HG02623 (cell line): ENCODE results near the gene GPSM3.

Source experiments
- ATAC-seq: cut with Tn5 transposase; IDR thresholded peaks from one replicate; pipeline ENCODE4 v1.9.1; 2021; ENCODE audit warnings: moderate library complexity; ENCODE audit not compliant: unreplicated experiment

GPSM3 gene

DNA sequence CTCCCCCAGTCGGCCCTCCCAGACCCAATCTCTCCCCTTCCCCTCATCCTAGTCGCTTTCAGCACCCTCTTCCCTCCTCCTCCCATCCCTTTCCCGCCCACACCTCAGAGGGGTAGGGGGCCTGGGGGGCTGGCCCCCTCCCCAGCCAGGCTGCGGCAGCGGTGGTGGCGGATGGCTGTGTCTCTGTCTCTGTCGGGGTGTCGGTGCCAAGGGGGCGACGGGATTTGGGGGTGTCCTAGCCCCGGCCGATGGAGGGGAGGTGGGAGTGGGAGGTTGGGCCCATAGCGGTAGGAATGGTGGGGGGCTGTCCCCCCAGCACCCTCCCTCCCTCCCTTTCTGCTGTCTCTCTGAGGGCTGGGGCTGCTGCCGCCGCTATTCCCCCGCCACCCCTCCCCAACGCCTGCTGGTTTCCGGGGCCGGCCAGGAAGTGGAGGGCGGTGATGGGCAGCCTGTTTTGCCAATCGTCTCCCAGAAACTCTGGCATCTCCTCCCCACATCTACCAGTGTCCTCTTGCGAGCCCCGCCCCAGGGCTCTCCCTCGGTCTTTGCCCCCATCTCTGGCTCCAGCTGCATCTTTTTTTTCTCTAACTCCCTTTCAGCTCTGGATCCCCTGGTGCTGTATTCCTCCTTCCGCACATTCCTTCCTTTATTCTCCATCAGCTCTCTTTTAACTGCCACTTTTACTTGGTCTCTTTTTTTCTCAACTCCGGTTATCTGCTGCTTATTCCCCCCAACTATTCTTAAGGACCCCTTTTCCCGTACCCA, 16.6 kb downstream of the GPSM3 start, which contains the start of gene AGPAT1:
TSS of gene AGPAT1 (minus strand) at position 374 of the 765 bp plus-strand sequence. CDS start 4,588 bp downstream, outside the sequence.
- ATAC-seq, result peak; percentile 39

DNA sequence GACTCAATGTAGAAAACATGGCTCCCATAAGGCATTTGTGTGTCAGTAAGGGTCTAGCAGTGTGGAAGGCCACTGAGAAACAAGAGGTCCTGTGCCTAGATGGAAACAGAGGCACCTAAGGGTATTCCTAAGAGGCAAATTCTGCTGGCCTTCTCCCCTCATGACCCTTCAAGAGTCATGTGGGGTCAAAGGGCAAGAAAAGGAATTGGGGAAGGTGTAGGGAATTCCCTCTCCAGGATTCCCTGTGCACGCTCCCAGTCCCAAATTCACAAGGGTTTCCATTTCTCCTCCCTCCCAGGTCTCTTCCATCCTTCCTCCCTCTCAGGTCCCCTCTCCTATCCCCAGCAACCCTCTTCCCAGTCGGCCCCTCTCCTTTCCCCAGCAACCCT, 17.1 kb downstream of the GPSM3 start:
- ATAC-seq, result no peak

DNA sequence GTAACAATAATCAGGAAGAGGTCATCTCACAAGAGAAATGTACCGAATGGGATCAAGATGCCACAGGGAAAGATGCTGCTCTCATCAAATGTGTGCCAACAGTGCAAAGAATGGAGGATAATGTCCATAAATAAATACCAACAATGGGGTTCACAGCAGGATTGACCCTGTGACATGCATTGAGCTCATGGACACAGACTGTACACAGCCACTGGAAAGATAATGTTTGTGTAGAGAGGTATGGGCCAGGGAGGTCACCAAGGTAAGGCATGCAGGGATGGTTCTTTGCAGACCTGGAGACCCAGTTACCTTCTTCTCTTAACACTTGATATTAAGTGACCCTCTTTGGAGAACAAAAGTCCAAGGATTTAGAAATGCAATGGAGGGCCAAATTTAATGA, 18.0 kb downstream of the GPSM3 start:
- ATAC-seq, result no peak

- ATAC-seq, result no peak
These were observed 19.3 kb downstream of the GPSM3 start for GRCh38 chr6:32173051-32173727.

GRCh38 chr6:32171234-32171633, 21.2 kb downstream of the GPSM3 start:
- no peak for ATAC-seq

DNA sequence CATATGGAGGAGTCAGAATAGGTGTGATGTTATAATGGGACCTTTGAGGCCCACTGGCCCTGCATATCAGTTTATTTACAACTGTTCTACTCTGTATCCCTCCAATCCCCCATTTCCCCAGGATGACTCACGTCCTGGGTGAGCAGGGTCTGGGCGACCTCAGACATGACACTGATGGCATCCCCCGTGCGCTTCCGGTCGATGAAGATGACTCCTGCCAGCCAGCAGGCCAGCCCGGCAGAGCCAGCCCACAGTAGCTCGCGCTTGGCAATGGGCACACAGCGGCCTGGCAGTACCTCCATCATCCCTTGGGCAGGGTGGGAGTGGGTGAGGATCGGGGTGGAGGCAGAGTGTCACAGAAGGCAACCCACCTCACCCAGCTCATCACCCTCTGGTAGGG, 22.1 kb downstream of the GPSM3 start:
- ATAC-seq, result no peak

DNA sequence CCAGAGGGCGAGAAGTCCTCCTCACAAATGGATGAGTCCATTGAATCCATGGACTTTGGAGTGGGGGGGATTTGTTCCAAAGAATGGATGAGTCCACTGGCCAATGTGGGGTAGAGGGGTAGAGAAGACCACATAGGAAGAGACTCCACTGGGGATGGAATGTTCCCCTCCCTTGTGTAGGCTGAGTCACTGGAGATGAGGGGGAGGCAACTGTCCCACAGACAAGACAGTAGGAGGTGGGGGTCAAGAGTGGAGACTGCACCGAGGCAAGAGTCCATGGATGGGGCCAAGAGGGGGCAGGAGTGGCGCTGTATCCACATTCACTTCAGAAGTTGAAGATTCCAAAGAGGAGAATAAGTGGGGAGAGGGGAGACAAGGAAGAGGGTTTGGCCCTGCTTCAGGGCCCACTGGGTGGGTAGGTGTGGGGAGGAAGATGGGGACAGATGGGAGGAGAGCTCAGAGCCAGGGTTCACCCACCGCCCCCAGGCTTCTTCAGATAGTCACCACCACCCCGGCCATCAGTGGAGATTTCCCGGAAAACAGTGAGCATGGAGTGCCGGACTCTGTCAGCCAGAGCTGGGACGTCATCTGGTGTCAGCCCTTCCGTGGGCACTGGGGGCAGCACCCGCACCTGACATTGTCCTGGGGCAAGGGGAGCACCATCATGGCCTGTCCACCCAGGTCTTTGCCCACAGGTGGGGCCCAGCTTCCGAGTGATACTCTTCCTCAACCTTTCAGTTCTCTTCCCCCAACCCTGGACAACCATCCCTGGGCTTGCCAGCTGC, 23.4 kb downstream of the GPSM3 start:
- no peak for ATAC-seq

DNA sequence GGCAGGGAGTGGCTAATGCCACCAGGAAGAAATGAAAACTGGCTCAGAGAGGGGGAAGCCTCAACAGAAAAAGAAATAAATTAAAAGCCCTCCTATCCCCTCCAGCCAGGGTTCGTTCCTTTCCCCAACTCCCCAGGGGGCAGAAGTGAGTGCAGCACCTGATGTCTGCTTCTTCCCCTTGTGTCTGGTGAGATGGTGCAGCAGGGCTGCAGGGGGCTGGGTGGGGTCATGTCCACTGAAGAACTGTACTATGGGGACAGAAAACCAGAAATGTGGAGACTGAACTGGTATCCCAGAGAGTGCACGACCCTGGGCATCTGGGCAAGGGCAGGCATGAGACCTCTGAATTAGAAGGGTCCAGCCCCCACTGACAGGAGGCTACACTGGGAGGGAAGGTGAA, 24.1 kb downstream of the GPSM3 start:
- ATAC-seq, result no peak

DNA sequence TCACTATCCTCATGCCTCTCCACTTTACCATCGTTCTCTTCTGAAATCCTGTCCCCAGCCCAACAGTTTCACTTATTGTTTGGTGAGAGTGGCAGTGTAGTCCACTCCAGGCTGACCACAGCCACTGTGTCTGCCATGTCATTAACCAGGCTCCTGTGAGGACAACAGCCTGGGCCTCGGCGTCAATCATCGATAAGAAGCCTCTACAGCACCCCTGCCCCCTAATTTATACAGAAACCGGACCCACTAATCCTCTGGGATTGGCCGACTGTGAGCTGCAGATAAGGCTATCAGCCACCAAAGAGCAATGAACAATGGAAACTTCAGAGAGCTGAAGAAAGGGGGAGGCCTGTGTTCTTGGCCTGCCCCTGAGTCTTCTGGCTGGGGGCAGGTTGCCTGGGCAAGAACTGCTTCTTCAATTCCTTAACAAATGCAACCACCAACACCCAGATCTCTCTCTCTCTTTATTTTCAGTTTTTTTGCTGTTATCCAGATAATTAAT, 24.6 kb downstream of the GPSM3 start:
- ATAC-seq, result no peak

DNA sequence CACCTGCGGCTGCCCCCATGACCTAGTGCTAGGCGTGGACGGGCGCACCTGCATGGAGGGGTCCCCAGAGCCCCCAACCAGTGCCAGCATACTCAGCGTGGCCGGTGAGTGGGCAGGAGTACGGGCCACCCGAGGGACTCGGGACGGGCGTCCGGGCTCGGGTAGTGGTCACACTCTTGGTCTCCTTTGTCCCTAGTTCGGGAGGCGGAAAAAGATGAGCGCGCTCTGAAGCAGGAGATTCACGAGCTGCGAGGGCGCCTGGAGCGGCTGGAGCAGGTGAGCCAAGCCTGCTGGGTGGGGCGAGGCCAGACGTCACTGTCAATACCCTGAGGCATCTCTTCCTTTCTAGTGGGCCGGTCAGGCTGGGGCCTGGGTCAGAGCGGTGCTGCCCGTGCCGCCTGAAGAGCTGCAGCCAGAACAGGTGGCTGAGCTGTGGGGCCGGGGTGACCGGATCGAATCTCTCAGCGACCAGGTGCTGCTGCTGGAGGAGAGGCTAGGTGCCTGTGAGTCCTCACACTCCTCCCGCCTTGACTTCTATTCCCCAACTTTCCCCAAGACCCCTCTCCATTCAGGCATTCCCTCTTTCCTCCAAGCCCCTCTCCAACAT, 25.2 kb downstream of the GPSM3 start:
- ATAC-seq, result no peak

DNA sequence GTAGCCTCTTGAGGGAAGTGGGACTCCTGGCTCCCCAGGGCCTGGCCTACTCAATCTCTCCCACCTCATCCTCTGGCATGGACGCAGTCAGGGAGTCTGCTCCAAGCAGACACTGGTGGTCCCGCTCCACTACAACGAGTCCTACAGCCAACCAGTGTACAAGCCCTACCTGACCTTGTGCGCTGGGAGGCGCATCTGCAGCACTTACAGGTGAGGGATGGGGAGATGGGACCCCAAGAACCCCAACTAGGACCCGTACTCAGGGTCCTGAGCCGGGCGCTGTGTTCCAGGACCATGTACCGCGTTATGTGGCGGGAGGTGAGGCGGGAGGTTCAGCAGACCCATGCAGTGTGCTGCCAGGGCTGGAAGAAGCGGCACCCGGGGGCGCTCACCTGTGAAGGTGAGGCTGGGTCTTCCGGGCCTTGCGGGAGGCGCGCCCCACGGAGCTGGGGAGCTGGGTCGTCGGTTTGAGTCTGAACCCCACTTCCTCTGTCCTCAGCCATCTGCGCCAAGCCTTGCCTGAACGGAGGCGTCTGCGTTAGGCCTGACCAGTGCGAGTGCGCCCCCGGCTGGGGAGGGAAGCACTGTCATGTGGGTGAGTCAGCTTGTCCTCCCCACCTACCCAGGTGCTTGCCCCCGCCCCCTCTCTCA, 25.9 kb downstream of the GPSM3 start:
- no peak for ATAC-seq

- ATAC-seq, result no peak
These were observed 28.1 kb downstream of the GPSM3 start, which contains the start of gene EGFL8 for GRCh38 chr6:32164295-32164694. Gene EGFL8 (plus strand): TSS chr6:32164595. CDS start chr6:32166166, 1,571 bp downstream.

DNA sequence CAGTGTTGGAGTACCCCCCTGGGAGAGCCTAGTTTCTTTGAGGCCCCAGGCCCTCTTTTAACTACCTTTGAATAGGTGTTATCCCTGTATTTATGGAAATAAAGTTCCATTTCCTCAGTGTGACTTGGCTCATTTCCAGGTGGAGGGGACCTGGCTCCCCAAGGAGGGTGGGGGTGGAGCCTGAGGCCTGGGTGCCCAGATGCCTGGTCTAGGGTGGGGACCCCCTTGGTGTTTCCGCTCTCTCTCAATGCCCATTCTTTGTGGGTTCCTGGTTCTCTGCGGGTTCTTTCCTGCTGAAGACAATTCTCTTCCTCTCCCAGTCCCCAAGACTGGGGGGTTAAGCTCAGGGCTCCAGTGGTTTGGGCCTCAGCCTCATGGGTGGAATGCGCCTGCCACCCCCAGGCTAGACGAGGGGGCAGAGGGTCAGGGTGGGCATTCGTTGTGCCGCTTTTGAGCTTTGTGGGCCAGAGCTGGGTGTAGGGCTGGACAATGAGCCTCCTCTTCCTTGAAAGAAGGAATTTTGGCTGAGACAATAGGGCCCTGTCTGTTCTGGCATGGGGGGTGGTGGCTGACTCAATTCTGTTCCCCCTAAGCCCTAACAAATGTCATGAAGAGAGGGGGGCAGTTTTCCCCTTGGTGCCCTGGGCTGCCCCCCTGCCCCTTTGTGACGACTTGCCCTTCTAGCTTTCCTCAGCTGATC, 28.7 kb downstream of the GPSM3 start:
- no peak for ATAC-seq

DNA sequence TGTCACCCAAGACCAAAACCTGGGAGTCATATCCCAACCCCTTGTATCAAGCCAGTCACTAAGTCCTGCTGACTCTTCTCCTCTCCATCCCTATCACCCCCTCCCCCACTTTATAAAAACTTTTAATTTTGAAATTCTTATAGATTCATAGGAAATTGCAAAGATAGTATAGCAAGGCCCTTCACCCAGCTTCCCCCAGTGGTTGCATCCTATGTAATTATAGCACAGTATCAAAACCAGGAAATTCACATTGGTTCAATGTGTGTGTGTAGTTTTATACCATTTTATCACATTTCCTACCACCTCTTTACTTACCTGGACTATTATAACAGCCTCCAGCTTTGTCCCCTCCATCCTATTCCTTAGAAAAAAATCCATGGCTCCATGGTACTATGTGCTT, 34.4 kb downstream of the GPSM3 start:
- no peak for ATAC-seq

GRCh38 chr6:32156891-32157290, 35.6 kb downstream of the GPSM3 start:
- ATAC-seq, result no peak

- ATAC-seq, result no peak
These were observed 37.8 kb downstream of the GPSM3 start for GRCh38 chr6:32154514-32155161.

DNA sequence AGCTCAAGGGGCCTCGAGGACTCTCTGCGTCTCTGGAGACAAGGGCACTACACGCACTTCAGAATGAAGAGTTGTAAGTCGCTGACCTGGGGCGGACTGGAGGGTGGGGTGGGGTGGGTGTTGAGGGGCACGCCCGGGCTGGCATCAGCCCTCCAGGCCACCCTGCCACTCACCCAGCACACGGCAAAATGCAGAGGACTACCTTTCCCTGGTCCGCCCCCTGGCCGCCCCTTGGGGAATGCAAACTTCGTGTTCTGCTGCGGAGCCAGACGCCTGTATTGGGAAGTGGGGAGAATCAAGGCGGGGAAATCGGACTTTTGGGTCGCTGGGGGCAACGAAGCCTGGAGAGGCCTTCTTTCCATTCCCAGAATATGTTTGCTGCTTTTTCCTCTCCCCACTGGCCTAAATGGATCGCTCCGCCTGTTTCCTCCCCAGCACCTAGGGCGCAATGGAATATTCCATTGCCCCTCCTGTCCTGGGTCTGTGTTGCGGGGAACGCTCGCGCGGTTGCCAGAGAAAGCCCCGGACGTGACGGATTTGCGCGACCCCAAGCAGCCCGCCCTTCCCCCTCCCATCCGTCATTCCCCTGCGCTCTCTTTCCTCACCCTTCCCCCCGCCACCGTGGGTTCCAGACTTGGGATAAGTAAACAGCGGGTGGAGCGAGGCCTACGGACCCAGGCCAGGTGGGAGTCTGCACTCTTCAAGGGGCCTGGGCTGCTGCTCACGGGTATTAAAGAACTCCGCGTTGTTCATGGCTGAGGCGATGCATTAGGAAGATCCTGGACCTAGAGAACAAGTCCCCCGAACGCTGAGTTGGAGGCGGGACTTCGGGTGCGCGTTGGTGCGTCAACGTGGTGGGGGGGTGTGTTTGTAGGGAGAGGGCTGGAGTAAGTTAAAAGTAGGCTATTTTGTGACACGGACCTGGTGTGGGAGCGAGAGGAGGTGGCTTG, 38.6 kb downstream of the GPSM3 start, which contains the start of gene PPT2:
TSS of gene PPT2 (plus strand) at position 578 of the 950 bp plus-strand sequence. CDS start 454 bp downstream, outside the sequence.
- ATAC-seq, result no peak
